Right ventricle myocardium inferior (tissue), 1 donor: ENCODE results near the gene ARHGEF17. TPM values are rescaled to one million over a fixed set of nuclear protein-coding genes. Genes with fewer than 3 reads are reported as not detected.

Experiments
- ATAC-seq: fragments of 200-7000 bp; cut with Tn5 transposase; one replicate; pipeline ENCODE4 v1.9.1; 2020; ENCODE audit warnings: mild to moderate bottlenecking, moderate library complexity
- DNase-seq: peaks from one replicate; pipeline ENCODE4 v3.0.0; 2021; ENCODE audit errors: missing footprints
- intact Hi-C: fragments of 100-400 bp; cut with DNase I; formaldehyde crosslinking; loops from one replicate; pipeline ENCODE4 v1.11.0; 2022
- total RNA-seq: library from RNA; stranded (reverse); fragmentation: NEBNext Ultra II Directional; extraction: Animal tissue kit (Norgen Biotek cat#: 25700); gene quantifications from one replicate; pipeline ENCODE4 v1.2.1, GENCODE V29; 2021
- donor health status: DM: no; HTN: yes; CAD: no; lungs with severe emphysema.

The ARHGEF17 gene
- total RNA-seq, 1 donor from 2014 or later: 57.1 TPM

- DNase-seq (no peak), ATAC-seq (no peak)
- intact Hi-C loops: no loop called here
These were observed 32.1 kb downstream of the ARHGEF17 start for GRCh38 chr11:73340164-73340563.

- DNase-seq (peak; percentile 64), ATAC-seq (peak; percentile 12)
- intact Hi-C loops: no loop called here
These were observed 34.6 kb downstream of the ARHGEF17 start for GRCh38 chr11:73342633-73343032.

- ATAC-seq (peak; percentile 12), DNase-seq (peak; percentile 17)
- intact Hi-C loops: no loop called here
These were observed 35.2 kb downstream of the ARHGEF17 start for GRCh38 chr11:73343076-73343873.

GRCh38 chr11:73344191-73344607 lies 36.1 kb downstream of the ARHGEF17 start:
- ATAC-seq (peak; percentile 11), DNase-seq (peak; percentile 62)
- intact Hi-C loops: no loop called here

GRCh38 chr11:73345481-73346160 lies 37.5 kb downstream of the ARHGEF17 start:
- ATAC-seq: no peak
- DNase-seq: peak; percentile 21
- intact Hi-C loops: no loop called here

- intact Hi-C loops: no loop called here
- DNase-seq: peak; percentile 25
- no peak for ATAC-seq
These were observed 38.3 kb downstream of the ARHGEF17 start for GRCh38 chr11:73346186-73346935.

- peak; percentile 11 for DNase-seq
- intact Hi-C loops: no loop called here
These were observed 39.0 kb downstream of the ARHGEF17 start for GRCh38 chr11:73347067-73347466.

GRCh38 chr11:73348838-73349237 lies 40.8 kb downstream of the ARHGEF17 start:
- DNase-seq (peak; percentile 43), ATAC-seq (no peak)
- intact Hi-C loops: no loop called here

More at GRCh38 chr11:73347067-73347466, 39.0 kb downstream of the ARHGEF17 start:
- no peak for ATAC-seq

- DNase-seq: peak; percentile 51
- ATAC-seq: no peak
- intact Hi-C loops: loop anchor here (5.0 kb wide), 1 partner anchor 313 kb away; no protein-coding TSS in a partner anchor
These were observed 41.6 kb downstream of the ARHGEF17 start for GRCh38 chr11:73349633-73350032.

- DNase-seq: peak; percentile 68
- intact Hi-C loops: loop anchor here (5.0 kb wide), 1 partner anchor 311 kb away; no protein-coding TSS in a partner anchor
- ATAC-seq: peak; percentile 53
These were observed 43.0 kb downstream of the ARHGEF17 start for GRCh38 chr11:73350908-73351636.

GRCh38 chr11:73353422-73353821 lies 45.3 kb downstream of the ARHGEF17 start:
- no peak for ATAC-seq
- intact Hi-C loops: loop anchor here (2.0 to 5.0 kb wide), 2 partner anchors 39 to 309 kb away; no protein-coding TSS in a partner anchor
- peak; percentile 11 for DNase-seq

- intact Hi-C loops: no loop called here
- no peak for DNase-seq
These were observed 47.0 kb downstream of the ARHGEF17 start for GRCh38 chr11:73355109-73355508.

GRCh38 chr11:73356979-73357860 lies 49.1 kb downstream of the ARHGEF17 start:
- intact Hi-C loops: no loop called here
- no peak for ATAC-seq
- no peak for DNase-seq

More at GRCh38 chr11:73355109-73355508, 47.0 kb downstream of the ARHGEF17 start:
- no peak for ATAC-seq

- no peak for ATAC-seq
- no peak for DNase-seq
These were observed 50.0 kb downstream of the ARHGEF17 start for GRCh38 chr11:73358071-73358470.

GRCh38 chr11:73359341-73359740 lies 51.3 kb downstream of the ARHGEF17 start:
- intact Hi-C loops: no loop called here
- ATAC-seq (peak; percentile 79), DNase-seq (peak; percentile 79)

More at GRCh38 chr11:73358071-73358470, 50.0 kb downstream of the ARHGEF17 start:
- intact Hi-C loops: no loop called here

- ATAC-seq (no peak), DNase-seq (no peak)
- intact Hi-C loops: no loop called here
These were observed 52.1 kb downstream of the ARHGEF17 start for GRCh38 chr11:73359930-73360742.
